Hippocampal formation (tissue), 2 donors: ENCODE data around the gene OPCML.

ENCODE experiments used
- DNase-seq, 2 donors: peaks; one replicate each; lab custom pipeline; 2025; lab: John Stamatoyannopoulos, UW

The OPCML gene

GRCh38 chr11:133232665-133233064 is 299.6 kb downstream of the OPCML start:
- DNase-seq: no peak

- DNase-seq: no peak
Observed at GRCh38 chr11:133230431-133230830, 301.9 kb downstream of the OPCML start.

- DNase-seq: no peak
Observed at GRCh38 chr11:133228471-133229329, 303.6 kb downstream of the OPCML start.

GRCh38 chr11:133227632-133228111 is 304.6 kb downstream of the OPCML start:
- DNase-seq: no peak

- DNase-seq: no peak
Observed at GRCh38 chr11:133224271-133224670, 308.0 kb downstream of the OPCML start.

- DNase-seq: no peak
Observed at GRCh38 chr11:133222425-133223330, 309.6 kb downstream of the OPCML start.

- DNase-seq: no peak
Observed at GRCh38 chr11:133219543-133219942, 312.8 kb downstream of the OPCML start.

- DNase-seq: no peak
Observed at GRCh38 chr11:133216813-133217212, 315.5 kb downstream of the OPCML start.

GRCh38 chr11:133215596-133216230 is 316.6 kb downstream of the OPCML start:
- no peak for DNase-seq

- DNase-seq: no peak
Observed at GRCh38 chr11:133214646-133215045, 317.7 kb downstream of the OPCML start.

GRCh38 chr11:133212201-133212600 is 320.1 kb downstream of the OPCML start:
- no peak for DNase-seq

- no peak for DNase-seq
Observed at GRCh38 chr11:133207995-133208394, 324.3 kb downstream of the OPCML start.

GRCh38 chr11:133206313-133207005 is 325.8 kb downstream of the OPCML start:
- DNase-seq: no peak

- no peak for DNase-seq
Observed at GRCh38 chr11:133204158-133204557, 328.1 kb downstream of the OPCML start.

GRCh38 chr11:133202816-133203215 is 329.5 kb downstream of the OPCML start:
- no peak for DNase-seq

GRCh38 chr11:133198438-133198837 is 333.9 kb downstream of the OPCML start:
- no peak for DNase-seq

- no peak for DNase-seq
Observed at GRCh38 chr11:133197425-133197824, 334.9 kb downstream of the OPCML start.

GRCh38 chr11:133191931-133192330 is 340.4 kb downstream of the OPCML start:
- no peak for DNase-seq

GRCh38 chr11:133181667-133182066 is 350.6 kb downstream of the OPCML start:
- no peak for DNase-seq

- no peak for DNase-seq
Observed at GRCh38 chr11:133181066-133181465, 351.2 kb downstream of the OPCML start.

- DNase-seq: no peak
Observed at GRCh38 chr11:133180201-133180600, 352.1 kb downstream of the OPCML start.

GRCh38 chr11:133176748-133177147 is 355.6 kb downstream of the OPCML start:
- DNase-seq: no peak
